Loucy (cell line): Measurements from ENCODE around the gene FXYD7.

Experiments used
- CTCF ChIP-seq: fragments of 200-600 bp; sonication (generic); conservative IDR thresholded peaks from 2 replicates; pipeline ENCODE4 v1.5.1; 2014; ENCODE audit warnings: mild to moderate bottlenecking, antibody characterized with exemption, low read length
- EZH2phosphoT487 ChIP-seq: fragments of 200-600 bp; IDR thresholded peaks from 2 replicates; pipeline ENCODE4 v1.6.1; 2018; ENCODE audit warnings: antibody characterized with exemption, mild to moderate bottlenecking, moderate library complexity, borderline replicate concordance

- TF ChIP-seq CTCF (no peak), EZH2phosphoT487 (no peak)
Observed at GRCh38 chr19:35125749-35126623, 17.1 kb upstream of the FXYD7 start.
